A549 (cell line): ENCODE data around the gene RNF130.

Source experiments
- CTCF ChIP-seq: fragments of >200 bp; sonication (Bioruptor Twin); formaldehyde crosslinking; IDR thresholded peaks from 3 replicates; pipeline ENCODE4 v1.5.1; 2016
- MAFK ChIP-seq: fragments of 450-650 bp; IDR thresholded peaks from 2 replicates; pipeline ENCODE4 v1.6.1; 2014; ENCODE audit not compliant: partially characterized antibody

GRCh38 chr5:180085837-180086236 lies 14.3 kb upstream of the RNF130 start:
- TF ChIP-seq CTCF (no peak), MAFK (peak; percentile 68)
